Measurements from ENCODE around the gene NR3C1. TPM values are rescaled to one million over a fixed set of nuclear protein-coding genes. Genes with fewer than 3 reads are reported as not detected.

Gene NR3C1
- total RNA-seq, 1 donor from 2014 or later = 2.3 TPM

DNA sequence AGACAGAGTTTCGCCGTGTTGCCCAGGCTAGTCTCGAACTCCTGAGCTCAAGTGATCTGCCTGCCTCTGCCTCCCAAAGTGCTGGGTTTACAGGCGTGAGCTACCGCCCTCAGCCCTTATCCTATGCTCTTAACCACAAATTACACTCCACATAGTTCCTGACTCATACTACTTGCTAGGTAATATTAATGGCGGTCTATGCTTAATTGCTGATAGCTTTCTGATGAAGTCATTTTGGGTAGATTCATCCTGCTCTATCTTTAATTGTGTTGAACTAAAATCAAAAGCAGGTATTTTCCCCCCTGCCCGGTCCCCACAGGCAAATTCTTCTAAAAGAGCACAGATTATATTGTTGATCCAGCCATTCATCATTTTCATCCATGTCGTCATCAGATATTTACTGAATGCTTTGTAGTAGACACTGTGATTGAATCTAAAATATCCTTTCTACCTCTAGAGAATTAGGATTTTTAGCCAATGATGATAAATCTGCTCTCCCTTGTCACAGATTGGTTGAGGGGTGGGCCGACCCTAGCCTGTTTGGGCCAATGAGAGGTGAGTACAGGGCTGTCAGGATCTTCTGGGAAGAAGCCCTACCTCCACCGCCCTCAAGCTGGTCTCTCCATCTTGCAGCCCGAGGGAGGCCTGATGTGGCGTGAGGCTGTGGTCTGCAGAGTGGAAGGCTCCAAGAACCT is 144.8 kb downstream of the NR3C1 start:
- TF ChIP-seq, protein P1, sequence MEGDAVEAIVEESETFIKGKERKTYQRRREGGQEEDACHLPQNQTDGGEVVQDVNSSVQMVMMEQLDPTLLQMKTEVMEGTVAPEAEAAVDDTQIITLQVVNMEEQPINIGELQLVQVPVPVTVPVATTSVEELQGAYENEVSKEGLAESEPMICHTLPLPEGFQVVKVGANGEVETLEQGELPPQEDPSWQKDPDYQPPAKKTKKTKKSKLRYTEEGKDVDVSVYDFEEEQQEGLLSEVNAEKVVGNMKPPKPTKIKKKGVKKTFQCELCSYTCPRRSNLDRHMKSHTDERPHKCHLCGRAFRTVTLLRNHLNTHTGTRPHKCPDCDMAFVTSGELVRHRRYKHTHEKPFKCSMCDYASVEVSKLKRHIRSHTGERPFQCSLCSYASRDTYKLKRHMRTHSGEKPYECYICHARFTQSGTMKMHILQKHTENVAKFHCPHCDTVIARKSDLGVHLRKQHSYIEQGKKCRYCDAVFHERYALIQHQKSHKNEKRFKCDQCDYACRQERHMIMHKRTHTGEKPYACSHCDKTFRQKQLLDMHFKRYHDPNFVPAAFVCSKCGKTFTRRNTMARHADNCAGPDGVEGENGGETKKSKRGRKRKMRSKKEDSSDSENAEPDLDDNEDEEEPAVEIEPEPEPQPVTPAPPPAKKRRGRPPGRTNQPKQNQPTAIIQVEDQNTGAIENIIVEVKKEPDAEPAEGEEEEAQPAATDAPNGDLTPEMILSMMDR (IDR thresholded peaks at IDR 0.05; ENCODE audit: partially characterized antibody, unreplicated experiment) = no peak
- no peaks in the 10 kb centered on the region for H3K36me3 Mint-ChIP-seq (ENCODE audit: unreplicated experiment)
- no peak overlapping the region for H3K4me3 Mint-ChIP-seq (ENCODE audit: unreplicated experiment)
- no peak for DNase-seq
- H3K4me1 Mint-ChIP-seq (ENCODE audit: low read depth, unreplicated experiment) = no peaks in the 10 kb centered on the region
- no peaks in the 10 kb centered on the region for H3K9me3 Mint-ChIP-seq (ENCODE audit: unreplicated experiment)
- no peaks in the 10 kb centered on the region for H3K27me3 Mint-ChIP-seq (ENCODE audit: unreplicated experiment)
- no peak overlapping the region for H3K27ac Mint-ChIP-seq (ENCODE audit: unreplicated experiment)

DNA sequence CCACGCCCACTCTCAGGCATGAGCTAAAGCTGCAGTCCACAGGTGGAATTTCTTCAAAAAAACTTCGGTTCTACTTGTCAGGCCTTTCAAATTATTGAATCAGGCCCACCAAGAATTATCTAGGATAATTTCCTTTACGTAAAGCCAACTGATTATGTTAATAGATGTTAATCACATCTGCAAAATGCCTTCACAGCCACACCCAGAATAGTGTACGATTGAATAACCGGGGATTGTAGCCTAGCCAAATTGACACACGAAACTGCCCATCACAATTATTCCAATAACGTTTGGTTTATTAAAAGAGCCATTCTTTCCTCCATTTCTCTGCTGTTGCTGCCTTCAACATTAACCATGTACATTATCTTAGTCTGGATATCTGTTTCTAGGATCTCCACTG is 148.7 kb downstream of the NR3C1 start:
- no peaks in the 10 kb centered on the region for H3K9me3 Mint-ChIP-seq (ENCODE audit: unreplicated experiment)
- no peak for DNase-seq
- H3K27me3 Mint-ChIP-seq (ENCODE audit: unreplicated experiment) = no peaks in the 10 kb centered on the region
- TF ChIP-seq, protein P1 (IDR thresholded peaks at IDR 0.05; ENCODE audit: partially characterized antibody, unreplicated experiment) = no peak
- no peaks in the 10 kb centered on the region for H3K4me1 Mint-ChIP-seq (ENCODE audit: low read depth, unreplicated experiment)
- H3K36me3 Mint-ChIP-seq (ENCODE audit: unreplicated experiment) = no peaks in the 10 kb centered on the region
- H3K4me3 Mint-ChIP-seq (ENCODE audit: unreplicated experiment) = no peak overlapping the region
- no peak overlapping the region for H3K27ac Mint-ChIP-seq (ENCODE audit: unreplicated experiment)

DNA sequence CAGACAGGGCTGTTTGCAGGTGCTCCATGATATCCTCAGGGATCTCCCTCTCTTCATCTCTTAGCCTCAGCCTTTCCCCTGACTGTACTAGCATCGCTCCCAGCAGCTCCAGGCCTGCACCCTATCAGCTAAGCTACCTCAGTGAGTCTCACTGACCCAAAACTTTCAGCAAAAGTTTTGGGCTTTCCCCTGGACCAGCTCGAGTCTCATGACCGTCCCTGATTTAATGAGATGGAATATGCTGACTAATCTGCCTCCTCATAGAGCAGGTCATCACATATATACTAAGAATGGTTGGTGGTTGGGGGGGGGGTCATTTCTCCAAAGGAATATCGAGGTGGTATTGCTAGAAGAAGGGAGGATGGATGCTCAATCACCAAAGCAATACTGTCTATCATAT is 151.5 kb downstream of the NR3C1 start:
- Mint-ChIP-seq H3K27ac (ENCODE audit: unreplicated experiment) (no peak overlapping the region), H3K9me3 (ENCODE audit: unreplicated experiment) (no peaks in the 10 kb centered on the region), H3K4me3 (ENCODE audit: unreplicated experiment) (no peak overlapping the region), H3K36me3 (ENCODE audit: unreplicated experiment) (no peaks in the 10 kb centered on the region), H3K4me1 (ENCODE audit: low read depth, unreplicated experiment) (no peaks in the 10 kb centered on the region), H3K27me3 (ENCODE audit: unreplicated experiment) (no peaks in the 10 kb centered on the region)
- no peak for DNase-seq
- TF ChIP-seq, protein P1 (IDR thresholded peaks at IDR 0.05; ENCODE audit: partially characterized antibody, unreplicated experiment) = no peak

DNA sequence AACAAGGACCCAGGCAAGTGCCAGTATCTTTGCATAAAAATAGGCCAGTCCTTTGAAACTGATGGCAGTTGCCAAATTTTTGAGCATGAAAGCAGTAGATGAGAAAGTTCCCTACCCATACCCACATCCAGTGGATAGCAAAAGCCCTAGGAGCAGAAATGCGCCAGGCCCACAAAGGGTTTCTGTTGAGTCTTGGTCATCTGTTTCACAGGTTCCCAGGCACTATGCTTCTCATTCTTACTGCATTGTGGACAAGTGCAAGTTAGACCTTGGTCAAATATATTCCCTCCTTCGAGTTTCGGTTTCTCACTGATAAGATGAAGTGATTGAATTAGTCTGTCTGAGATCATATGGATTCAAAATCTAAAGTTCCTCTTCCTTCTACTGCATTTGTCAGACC is 152.3 kb downstream of the NR3C1 start:
- Mint-ChIP-seq H3K27ac (ENCODE audit: unreplicated experiment) (no peak overlapping the region), H3K36me3 (ENCODE audit: unreplicated experiment) (no peaks in the 10 kb centered on the region), H3K4me3 (ENCODE audit: unreplicated experiment) (no peak overlapping the region), H3K4me1 (ENCODE audit: low read depth, unreplicated experiment) (no peaks in the 10 kb centered on the region), H3K9me3 (ENCODE audit: unreplicated experiment) (no peaks in the 10 kb centered on the region), H3K27me3 (ENCODE audit: unreplicated experiment) (no peaks in the 10 kb centered on the region)
- TF ChIP-seq, protein P1 (IDR thresholded peaks at IDR 0.05; ENCODE audit: partially characterized antibody, unreplicated experiment) = no peak
- DNase-seq = no peak

DNA sequence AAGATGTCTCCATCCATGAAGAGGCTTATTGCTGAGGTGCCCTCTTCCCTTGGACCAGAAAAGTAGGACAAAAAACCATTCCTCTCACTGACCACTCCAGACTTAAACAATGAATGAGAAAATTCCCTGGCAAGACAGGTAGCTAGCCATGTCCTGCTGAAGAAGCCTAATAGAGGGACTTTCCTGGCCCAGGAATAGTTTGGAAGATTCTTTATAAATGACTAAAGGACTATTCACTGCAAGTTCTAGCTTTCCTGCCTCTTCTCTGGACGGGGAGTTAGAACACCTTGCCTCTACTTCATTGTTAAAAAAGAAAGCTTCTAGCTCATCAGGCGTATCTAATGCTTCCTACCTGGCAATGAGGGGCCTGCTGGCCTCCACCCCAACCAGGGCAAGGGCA is 153.6 kb downstream of the NR3C1 start:
- H3K27me3 Mint-ChIP-seq (ENCODE audit: unreplicated experiment) = no peaks in the 10 kb centered on the region
- H3K4me3 Mint-ChIP-seq (ENCODE audit: unreplicated experiment) = no peak overlapping the region
- no peaks in the 10 kb centered on the region for H3K4me1 Mint-ChIP-seq (ENCODE audit: low read depth, unreplicated experiment)
- H3K36me3 Mint-ChIP-seq (ENCODE audit: unreplicated experiment) = peaks cover 2% of the 10 kb centered on the region
- H3K9me3 Mint-ChIP-seq (ENCODE audit: unreplicated experiment) = no peaks in the 10 kb centered on the region
- DNase-seq = no peak
- TF ChIP-seq, protein P1 (IDR thresholded peaks at IDR 0.05; ENCODE audit: partially characterized antibody, unreplicated experiment) = no peak
- H3K27ac Mint-ChIP-seq (ENCODE audit: unreplicated experiment) = no peak overlapping the region

All from glutamatergic neuron (in vitro differentiated cells).